Heart left ventricle (tissue), 16 donors: Measurements from ENCODE around the gene GBP3. TPM values are rescaled to one million over a fixed set of nuclear protein-coding genes. Genes with fewer than 3 reads are reported as not detected.

Experiments
- ATAC-seq, 4 donors: fragments of 200-7000 bp; cut with Tn5 transposase; one replicate each; pipeline ENCODE4 v1.9.1; 2020 to 2022; ENCODE audit warnings: moderate library complexity in 4 of 4, mild to moderate bottlenecking in 3 of 4, moderate number of reproducible peaks in 1 of 4
- DNase-seq, 5 donors: peaks; one replicate each; pipeline ENCODE4 v3.0.0-alpha.2; 2020
- H3K27ac ChIP-seq, 12 donors: fragments of 200-600 bp; sonication (generic) in 4 of 12; one replicate each; pipeline versions ENCODE4 v1.5.0 to v1.8.0; 2016 to 2022; ENCODE audit warnings: mild to moderate bottlenecking in 2 of 12
- H3K27me3 ChIP-seq, 9 donors: fragments of 200-600 bp; sonication (generic) in 2 of 9; one replicate each; pipeline versions ENCODE4 v1.5.1 to v1.8.0; 2016 to 2022; ENCODE audit warnings: mild to moderate bottlenecking in 3 of 9
- H3K36me3 ChIP-seq, 9 donors: fragments of 200-600 bp; sonication (generic) in 2 of 9; one replicate each; pipeline versions ENCODE4 v1.5.0 to v1.8.0; 2018 to 2022; ENCODE audit warnings: mild to moderate bottlenecking in 2 of 9
- H3K4me1 ChIP-seq, 12 donors: fragments of 200-600 bp; sonication (generic) in 4 of 12; one replicate each; pipeline versions ENCODE4 v1.5.0 to v1.8.0; 2016 to 2022; ENCODE audit warnings: mild to moderate bottlenecking in 3 of 12
- H3K4me3 ChIP-seq, 12 donors: fragments of 200-600 bp; sonication (generic) in 4 of 12; one replicate each; pipeline versions ENCODE4 v1.5.0 to v1.8.0; 2017 to 2022; ENCODE audit warnings: mild to moderate bottlenecking in 9 of 12, moderate library complexity in 4 of 12
- H3K9me3 ChIP-seq, 12 donors: fragments of 200-600 bp; sonication (generic) in 4 of 12; one replicate each; pipeline versions ENCODE4 v1.5.0 to v1.8.0; 2016 to 2022; ENCODE audit warnings: mild to moderate bottlenecking in 1 of 12
- CTCF ChIP-seq, 12 donors: fragments of 200-600 bp; sonication (generic) in 4 of 12; IDR thresholded peaks; one replicate each; pipeline versions ENCODE4 v1.5.0 to v1.8.0; 2018 to 2022; ENCODE audit warnings: antibody characterized with exemption in 12 of 12, mild to moderate bottlenecking in 5 of 12
- POLR2A ChIP-seq, 2 donors: fragments of 450-650 bp; IDR thresholded peaks; one replicate each; pipeline ENCODE4 v1.6.1; 2017; ENCODE audit warnings: antibody characterized with exemption in 2 of 2, mild to moderate bottlenecking in 2 of 2, moderate library complexity in 2 of 2
- WGBS, 4 donors: extraction: QIAGEN DNeasy Blood & Tissue Kit in 2 of 4; methylation state at CpG; one replicate each; pipeline versions ENCODE4 v1.1.5 to v1.1.7; 2013 to 2018; 5-methylcytosine and 5-hydroxymethylcytosine counted together
- intact Hi-C, 10 donors: fragments of 100-400 bp; cut with DNase I; formaldehyde crosslinking; loops; one replicate each; pipeline versions ENCODE4 v1.11.1 to v1.14.2; 2022
- polyA plus RNA-seq, 2 donors: library from polyadenylated mRNA; stranded (reverse); fragments of 200-250 nt; gene quantifications; one replicate each; pipeline ENCODE4 v1.2.3, GENCODE V29; 2013
- total RNA-seq, 9 donors: library from RNA; depleted of rRNA in 2 of 9; stranded (reverse); fragments of >200 nt in 2 of 9; fragmentation: NEBNext Ultra II Directional in 3 of 9; extraction: Animal tissue kit (Norgen Biotek cat#: 25700) in 3 of 9; gene quantifications; one replicate each; pipeline versions ENCODE4 v1.1.0 to v1.2.4, GENCODE V29; 2016 to 2023
- donor health status: ischemic (EF 13 %, LVEDD 7.1; RV severe dilation, severe dysfunction).
- donor health status: healthy with polysubstance abuse.
- donor health status: DM: no; HTN: yes; CAD: no.
- donor health status: DM: no; HTN: no; CAD: no.
- donor health status: ischemic (EF 25% LVEDD 6.9; RV normal size, moderate dysfunction).
- donor health status: ischemic (EF 25% LVEDD 5.7; RV mildly dilated, moderate dysfunction).
- donor health status: healthy.
- donor health status: DM: yes; HTN: yes; CAD: no.
- donor health status: ischemic (EF 35%, LVEDD 5.7; RV mildly dilated, moderate dysfunction).
- donor health status: nonischemic (EF 11% LVEDD 7.7; RV severe dilation, severe dysfunction).
- donor health status: DM: yes; HTN: yes; CAD: no.
- donor health status: PGD.
- donor health status: ischemic (EF 29% LVEDD 5.4; RV normal size, mild dysfunction).
- donor health status: nonischemic (EF 23%, LVEDD 6.1; RV moderate dilation, normal function).

GBP3 gene
- total and polyA plus RNA-seq, 11 donors: 1.2 to 30.1 (median 5.3) TPM

GRCh38 chr1:88973520-88974137 is 49.0 kb downstream of the GBP3 start:
- Histone ChIP-seq H3K27me3 (no peaks in the 10 kb centered on the region), H3K4me1 (peaks cover 0 to 17% (median 0%) of the 10 kb centered on the region in 12 donors), H3K9me3 (no peaks in the 10 kb centered on the region), H3K36me3 (peaks cover 0 to 9% (median 0%) of the 10 kb centered on the region in 9 donors), H3K4me3 (no peak overlapping the region), H3K27ac (no peak overlapping the region)
- DNase-seq: no peak
- TF ChIP-seq POLR2A (IDR thresholded peaks at IDR 0.05) (no peak), CTCF (IDR thresholded peaks at IDR 0.05) (peak; percentile 46 to 72 (median 59))
- intact Hi-C loops: loop anchor here in 1 of 10 donors (10.0 kb wide), 1 partner anchor 481 kb away; no protein-coding TSS in a partner anchor
- ATAC-seq: no peak
- WGBS, 4 donors: 46 to 61% (median 50%) methylated on average over 2 of the region's 2 CpGs

GRCh38 chr1:88961647-88962275 is 60.9 kb downstream of the GBP3 start:
- no peak for DNase-seq
- TF ChIP-seq CTCF (IDR thresholded peaks at IDR 0.05) (no peak), POLR2A (IDR thresholded peaks at IDR 0.05) (no peak)
- no peaks in the 10 kb centered on the region for H3K4me1 ChIP-seq
- intact Hi-C loops: no loop called here
- H3K27ac ChIP-seq: no peak overlapping the region
- ATAC-seq: no peak
- H3K9me3 ChIP-seq: no peaks in the 10 kb centered on the region
- H3K27me3 ChIP-seq: no peaks in the 10 kb centered on the region
- H3K36me3 ChIP-seq: peaks cover 4 to 99% (median 83%) of the 10 kb centered on the region in 9 donors
- no peak overlapping the region for H3K4me3 ChIP-seq

- intact Hi-C loops: no loop called here
- Histone ChIP-seq H3K27ac (no peak overlapping the region), H3K4me1 (no peaks in the 10 kb centered on the region), H3K4me3 (no peak overlapping the region), H3K27me3 (no peaks in the 10 kb centered on the region), H3K9me3 (no peaks in the 10 kb centered on the region), H3K36me3 (peaks cover 4 to 99% (median 77%) of the 10 kb centered on the region in 9 donors)
- no peak for TF ChIP-seq POLR2A (IDR thresholded peaks at IDR 0.05)
- TF ChIP-seq CTCF (IDR thresholded peaks at IDR 0.05): no peak
- no peak for ATAC-seq
- no peak for DNase-seq
- 0 to 100% (median 49%) methylated on average over 1 of the region's 1 CpG for WGBS, 4 donors
Measured at GRCh38 chr1:88961081-88961480, 61.6 kb downstream of the GBP3 start.

Other genes with a start within 250 kb of the GBP3 start
- gene GTF2B, start 131.3 kb downstream of the GBP3 start, total RNA-seq: 10 to 100 TPM in 8 of 9 donors, 1 to 10 TPM in 1; 9.2 to 18.9 (median 12.5) TPM
- gene GTF2B, start 131.3 kb downstream of the GBP3 start, polyA plus RNA-seq: 10 to 100 TPM in 1 of 2 donors, 1 to 10 TPM in 1; 8.3 to 17.5 TPM
- 10 to 100 TPM in 2 of 9 donors, 1 to 10 TPM in 7; 5.4 to 12.0 (median 6.8) TPM for gene KYAT3, start 30.2 kb downstream of the GBP3 start, total RNA-seq
- gene KYAT3, start 30.2 kb downstream of the GBP3 start, polyA plus RNA-seq: 1 to 10 TPM; 3.7 to 6.6 TPM
- gene RBMXL1, start 30.2 kb downstream of the GBP3 start, total RNA-seq: 10 to 100 TPM; 11.2 to 18.1 (median 12.6) TPM
- 10 to 100 TPM in 1 of 2 donors, 1 to 10 TPM in 1; 2.4 to 12.9 TPM for gene RBMXL1, start 30.2 kb downstream of the GBP3 start, polyA plus RNA-seq
- gene GBP1, start 42.3 kb upstream of the GBP3 start, total RNA-seq: 100 to 1,000 TPM in 1 of 9 donors, 10 to 100 TPM in 2, 1 to 10 TPM in 6; 3.6 to 170 (median 6.4) TPM
- 1 to 10 TPM; 4.5 to 5.8 TPM for gene GBP1, start 42.3 kb upstream of the GBP3 start, polyA plus RNA-seq
- 10 to 100 TPM in 8 of 9 donors, 1 to 10 TPM in 1; 6.4 to 86.8 (median 10.9) TPM for gene GBP2, start 103.2 kb upstream of the GBP3 start, total RNA-seq
- 10 to 100 TPM in 1 of 2 donors, 1 to 10 TPM in 1; 9.9 to 25.1 TPM for gene GBP2, start 103.2 kb upstream of the GBP3 start, polyA plus RNA-seq
- gene GBP7, start 153.1 kb upstream of the GBP3 start, total RNA-seq: under 1 TPM in 2 of 9 donors, not detected in 7; 0.16 to 0.17 TPM
- gene GBP7, start 153.1 kb upstream of the GBP3 start, polyA plus RNA-seq: not detected
- gene GBP4, start 176.1 kb upstream of the GBP3 start, total RNA-seq: 10 to 100 TPM in 4 of 9 donors, 1 to 10 TPM in 5; 4.3 to 46.4 (median 6.4) TPM
- gene GBP4, start 176.1 kb upstream of the GBP3 start, polyA plus RNA-seq: 10 to 100 TPM; 10.4 to 10.6 TPM
- 10 to 100 TPM in 2 of 9 donors, 1 to 10 TPM in 1, under 1 TPM in 6; 0.07 to 71.2 (median 0.72) TPM for gene GBP5, start 250.0 kb upstream of the GBP3 start, total RNA-seq
- gene GBP5, start 250.0 kb upstream of the GBP3 start, polyA plus RNA-seq: under 1 TPM; 0.27 to 0.36 TPM